GM21528 (cell line): Measurements from ENCODE around the gene CRB2.

Experiments used
- ATAC-seq: cut with Tn5 transposase; IDR thresholded peaks from one replicate; pipeline ENCODE4 v1.9.1; 2021; ENCODE audit warnings: mild to moderate bottlenecking, moderate library complexity; ENCODE audit not compliant: unreplicated experiment, low FRiP score

The CRB2 gene

GRCh38 chr9:123361731-123362510 lies 5.9 kb downstream of the CRB2 start:
- ATAC-seq, result no peak

DNA sequence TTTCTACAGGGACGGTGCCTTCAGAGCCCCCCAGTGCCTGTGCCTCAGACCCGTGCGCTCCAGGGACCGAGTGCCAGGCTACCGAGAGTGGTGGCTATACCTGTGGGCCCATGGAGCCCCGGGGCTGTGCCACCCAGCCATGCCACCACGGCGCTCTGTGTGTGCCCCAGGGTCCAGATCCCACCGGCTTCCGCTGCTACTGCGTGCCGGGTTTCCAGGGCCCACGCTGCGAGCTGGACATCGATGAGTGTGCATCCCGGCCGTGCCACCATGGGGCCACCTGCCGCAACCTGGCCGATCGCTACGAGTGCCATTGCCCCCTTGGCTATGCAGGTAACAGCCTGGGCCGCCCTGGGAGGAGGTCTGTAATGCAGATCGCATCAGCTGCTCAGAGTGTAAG lies 6.9 kb downstream of the CRB2 start:
- no peak for ATAC-seq

DNA sequence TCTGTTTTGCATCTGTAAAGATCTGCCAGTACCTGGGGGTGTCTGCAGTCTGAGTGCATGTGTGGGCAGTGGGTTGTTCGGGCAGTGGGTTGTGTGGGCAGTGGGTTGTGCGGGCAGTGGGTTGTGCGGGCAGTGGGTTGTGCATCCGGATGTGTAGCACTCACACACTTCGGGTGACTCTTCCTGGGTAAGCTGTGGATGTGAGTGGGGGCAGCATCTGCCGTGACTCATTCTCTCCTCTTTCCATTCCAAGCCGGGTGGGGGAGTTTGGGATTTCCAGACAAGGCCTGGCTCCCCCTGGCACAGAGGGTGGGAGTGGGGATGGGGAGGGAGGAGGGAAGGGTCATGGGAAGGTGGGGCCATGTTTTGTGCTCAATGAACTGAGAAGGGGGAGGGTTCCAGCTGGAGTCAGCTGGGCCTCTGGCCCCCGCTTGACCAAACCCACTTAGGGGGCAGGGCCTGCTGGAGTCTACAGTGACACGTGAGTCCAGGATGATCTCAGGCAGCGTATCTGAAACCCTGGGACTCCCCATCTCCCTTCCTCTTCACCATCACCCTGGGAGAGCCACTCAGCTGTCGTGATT lies 8.3 kb downstream of the CRB2 start:
- no peak for ATAC-seq

GRCh38 chr9:123365287-123365880 lies 9.4 kb downstream of the CRB2 start:
- ATAC-seq, result no peak

DNA sequence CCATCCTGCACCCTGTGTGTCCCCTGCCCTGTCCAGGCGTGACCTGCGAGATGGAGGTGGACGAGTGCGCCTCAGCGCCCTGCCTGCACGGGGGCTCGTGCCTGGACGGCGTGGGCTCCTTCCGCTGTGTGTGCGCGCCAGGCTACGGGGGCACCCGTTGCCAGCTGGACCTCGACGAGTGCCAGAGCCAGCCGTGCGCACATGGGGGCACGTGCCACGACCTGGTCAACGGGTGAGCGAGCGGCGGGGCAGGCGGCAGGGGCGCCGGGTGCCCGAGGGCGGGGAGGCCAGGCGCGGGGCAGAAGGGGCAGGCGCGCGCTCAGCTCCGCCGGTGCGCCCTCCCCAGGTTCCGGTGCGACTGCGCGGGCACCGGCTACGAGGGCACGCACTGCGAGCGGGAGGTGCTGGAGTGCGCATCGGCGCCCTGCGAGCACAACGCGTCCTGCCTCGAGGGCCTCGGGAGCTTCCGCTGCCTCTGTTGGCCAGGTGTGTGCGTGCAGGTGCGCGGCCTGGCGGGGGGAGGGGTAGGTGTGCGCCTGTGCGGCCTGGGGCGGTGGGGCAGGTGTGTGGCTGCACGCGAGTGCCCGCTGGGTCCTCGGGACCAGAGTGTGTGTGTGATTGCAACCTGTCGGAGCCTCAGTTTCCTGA lies 10.0 kb downstream of the CRB2 start:
- ATAC-seq, result no peak

DNA sequence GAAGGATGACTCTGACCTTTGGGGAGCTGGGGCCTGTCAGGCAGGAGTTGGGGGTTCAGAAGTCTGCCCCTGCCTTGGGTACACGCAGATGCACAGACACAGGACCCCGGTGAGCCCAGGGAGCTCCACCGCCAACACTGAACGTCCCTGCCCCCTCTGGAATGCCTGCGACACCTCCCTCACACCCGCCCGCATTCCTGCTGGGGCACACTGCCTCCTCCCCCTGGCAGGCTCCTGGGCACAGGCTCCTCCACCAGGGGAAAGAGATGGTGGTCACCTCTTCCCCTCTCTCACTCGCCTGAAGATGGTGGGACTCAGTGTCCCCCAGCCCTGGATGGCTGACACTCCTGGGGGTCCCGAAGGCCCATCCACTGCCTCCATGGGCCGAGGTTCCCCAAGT lies 12.0 kb downstream of the CRB2 start:
- no peak for ATAC-seq

DNA sequence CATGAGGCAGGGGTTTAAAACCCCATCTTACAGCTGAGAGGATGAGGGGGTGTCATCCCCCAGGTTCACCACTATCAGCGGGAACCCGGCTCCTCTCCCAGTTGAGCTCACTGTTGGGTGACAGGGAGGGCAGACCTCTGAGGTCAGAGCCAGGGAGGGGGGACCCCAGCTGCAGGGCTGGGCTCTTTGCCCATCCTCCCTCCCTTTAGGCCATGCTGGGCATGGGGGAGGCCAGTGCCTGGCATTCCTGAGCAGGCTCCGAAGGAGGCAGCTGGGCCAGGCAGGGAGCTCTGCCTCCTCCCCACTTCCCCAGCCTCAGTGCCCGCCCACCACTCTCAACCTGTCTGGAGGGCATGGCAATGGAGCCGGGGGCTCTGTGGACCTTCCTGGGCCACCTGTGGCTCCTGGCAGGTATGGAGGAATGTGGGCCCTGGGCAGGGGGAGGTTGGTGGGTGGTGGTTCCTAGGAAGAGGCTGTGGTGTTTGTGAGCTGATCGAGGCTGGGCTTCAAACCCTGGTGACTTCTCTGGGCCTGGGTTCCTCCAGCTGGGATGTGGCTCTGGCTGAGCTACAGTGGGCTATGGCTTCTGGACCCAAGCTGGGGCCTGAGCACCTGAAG lies 12.6 kb downstream of the CRB2 start:
- ATAC-seq, result no peak

DNA sequence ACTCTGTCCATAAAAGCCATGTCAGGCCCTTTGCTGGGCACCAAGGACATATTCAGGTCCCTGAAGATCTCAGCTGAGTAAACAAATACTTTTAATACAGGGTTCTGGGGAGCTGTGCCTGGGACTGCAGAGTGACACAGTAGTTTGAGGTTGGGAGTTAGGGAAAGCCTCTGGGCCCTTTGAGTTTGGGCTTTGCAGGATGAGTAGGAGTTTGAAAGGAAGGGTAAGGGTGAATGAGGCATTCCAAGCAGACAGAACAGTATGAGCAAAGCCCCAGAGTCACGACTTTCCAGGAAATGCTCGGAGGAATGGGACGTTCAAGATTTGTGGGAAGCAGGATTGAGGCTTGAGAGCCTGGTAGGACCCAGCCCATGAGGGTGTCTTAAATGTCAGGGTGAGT lies 13.3 kb downstream of the CRB2 start:
- no peak for ATAC-seq

DNA sequence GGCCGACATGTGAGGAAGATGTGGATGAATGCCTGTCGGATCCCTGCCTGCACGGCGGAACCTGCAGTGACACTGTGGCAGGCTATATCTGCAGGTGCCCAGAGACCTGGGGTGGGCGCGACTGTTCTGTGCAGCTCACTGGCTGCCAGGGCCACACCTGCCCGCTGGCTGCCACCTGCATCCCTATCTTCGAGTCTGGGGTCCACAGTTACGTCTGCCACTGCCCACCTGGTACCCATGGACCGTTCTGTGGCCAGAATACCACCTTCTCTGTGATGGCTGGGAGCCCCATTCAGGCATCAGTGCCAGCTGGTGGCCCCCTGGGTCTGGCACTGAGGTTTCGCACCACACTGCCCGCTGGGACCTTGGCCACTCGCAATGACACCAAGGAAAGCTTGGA lies 14.1 kb downstream of the CRB2 start:
- no peak for ATAC-seq

- ATAC-seq, result no peak
These were observed 14.7 kb downstream of the CRB2 start for GRCh38 chr9:123370526-123371227.

- ATAC-seq, result no peak
These were observed 15.2 kb downstream of the CRB2 start for GRCh38 chr9:123371228-123371584.

DNA sequence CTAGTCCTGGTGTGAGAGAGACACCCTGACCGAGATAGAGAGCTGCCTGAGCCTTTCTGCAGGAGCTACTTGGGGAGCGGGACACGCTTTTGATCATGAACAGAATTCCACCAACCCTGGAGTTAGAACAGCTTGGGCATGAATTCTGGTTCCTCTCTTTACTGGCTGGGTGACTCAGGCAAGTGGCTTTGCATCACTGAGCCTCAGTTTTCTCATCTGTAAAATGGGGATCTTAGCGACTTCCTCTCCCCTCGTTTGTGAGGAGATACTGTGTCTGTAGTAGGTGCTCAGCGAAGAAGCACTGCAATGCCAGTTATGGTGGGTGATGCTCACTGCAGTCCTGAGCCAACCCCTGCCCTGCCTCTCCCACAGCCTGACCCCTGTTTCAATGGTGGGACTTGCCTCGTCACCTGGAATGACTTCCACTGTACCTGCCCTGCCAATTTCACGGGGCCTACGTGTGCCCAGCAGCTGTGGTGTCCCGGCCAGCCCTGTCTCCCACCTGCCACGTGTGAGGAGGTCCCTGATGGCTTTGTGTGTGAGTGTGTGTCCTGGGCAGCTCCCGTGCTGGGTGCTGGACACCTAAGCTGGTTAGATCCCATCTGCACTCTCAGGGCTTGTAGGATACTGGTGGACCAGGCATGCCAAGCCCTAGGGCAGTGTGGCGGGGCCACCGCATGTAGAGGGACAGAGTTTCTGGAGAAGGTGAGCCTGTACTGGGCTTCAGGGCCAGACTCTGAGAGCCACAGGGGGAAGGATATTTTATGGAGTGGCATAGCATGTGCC lies 16.0 kb downstream of the CRB2 start:
- ATAC-seq, result no peak

GRCh38 chr9:123372766-123373446 lies 16.9 kb downstream of the CRB2 start:
- ATAC-seq, result no peak

DNA sequence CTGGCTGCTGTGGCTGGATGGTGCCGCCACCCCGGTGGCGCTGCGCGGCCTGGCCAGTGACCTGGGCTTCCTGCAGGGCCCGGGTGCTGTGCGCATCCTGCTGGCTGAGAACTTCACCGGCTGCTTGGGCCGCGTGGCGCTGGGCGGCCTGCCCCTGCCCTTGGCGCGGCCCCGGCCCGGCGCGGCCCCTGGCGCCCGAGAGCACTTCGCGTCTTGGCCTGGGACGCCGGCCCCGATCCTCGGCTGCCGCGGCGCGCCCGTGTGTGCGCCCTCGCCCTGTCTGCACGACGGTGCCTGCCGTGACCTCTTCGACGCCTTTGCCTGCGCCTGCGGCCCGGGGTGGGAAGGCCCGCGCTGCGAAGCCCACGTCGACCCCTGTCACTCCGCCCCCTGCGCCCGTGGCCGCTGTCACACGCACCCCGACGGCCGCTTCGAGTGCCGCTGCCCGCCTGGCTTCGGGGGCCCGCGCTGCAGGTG lies 17.5 kb downstream of the CRB2 start:
- no peak for ATAC-seq

- ATAC-seq, result no peak
These were observed 17.9 kb downstream of the CRB2 start for GRCh38 chr9:123373946-123374345.

DNA sequence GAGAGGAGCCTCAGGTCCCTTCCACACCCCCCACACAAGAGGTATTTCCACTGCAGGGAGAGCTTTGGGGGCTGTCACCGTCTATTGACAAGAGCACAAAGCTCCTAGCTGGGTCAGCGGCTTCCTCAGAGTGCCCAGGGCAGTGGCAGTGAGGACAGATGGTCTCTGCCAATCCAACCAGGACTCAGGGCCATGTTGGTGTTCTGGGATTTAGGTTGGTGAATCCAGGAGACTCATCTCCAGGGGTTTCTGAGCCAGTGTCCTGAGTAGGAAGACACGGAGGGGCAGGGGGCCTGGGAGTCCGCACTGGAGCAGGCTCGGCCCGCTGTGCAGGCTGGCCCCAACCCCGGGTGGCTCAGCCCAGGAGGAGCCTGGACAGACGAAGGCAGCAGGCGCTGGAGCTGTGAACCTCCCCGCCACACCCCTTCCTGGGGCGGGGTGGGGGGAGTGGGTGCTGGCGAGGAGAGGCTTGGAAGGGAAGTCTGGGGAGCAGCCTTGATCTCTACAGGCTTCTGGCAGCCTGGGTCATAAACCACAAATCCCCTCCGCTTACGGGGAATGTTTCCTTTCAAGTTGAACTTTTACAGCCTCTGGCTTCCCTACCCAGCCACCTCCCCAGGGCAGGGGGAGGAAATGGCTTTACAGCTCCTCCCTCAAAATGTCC lies 19.6 kb downstream of the CRB2 start:
- no peak for ATAC-seq

GRCh38 chr9:123376218-123377071 lies 20.4 kb downstream of the CRB2 start:
- no peak for ATAC-seq
